Measurements from ENCODE around the gene DZIP1L.

DNA sequence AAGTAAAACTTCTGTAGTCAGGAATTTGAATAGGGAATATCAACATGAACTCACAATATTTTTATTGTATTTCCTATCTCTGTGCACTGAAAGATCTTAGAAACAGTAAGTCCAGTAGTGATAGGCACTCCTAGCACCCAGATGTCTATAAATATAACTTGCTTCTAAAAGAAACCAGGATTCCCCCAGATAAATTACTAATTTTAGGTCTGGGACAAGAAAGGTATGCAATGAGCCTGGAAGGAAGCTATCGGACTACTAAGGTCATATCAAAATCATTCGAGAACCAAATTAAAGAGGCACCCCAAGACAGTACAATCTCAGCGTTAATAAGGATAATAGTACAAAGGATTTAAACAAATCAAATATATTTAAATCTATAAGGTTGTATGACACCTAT, 58.0 kb downstream of the DZIP1L start:
- no peak for TF ChIP-seq GATA3 (IDR thresholded peaks at IDR 0.05; ENCODE audit: low read depth, low read length)
- TF ChIP-seq GATA2 (IDR thresholded peaks at IDR 0.05; ENCODE audit: low read depth, low read length) = no peak
